Fibroblast of pulmonary artery (primary cell): ENCODE results near the gene KRTAP4-11.

Experiments
- DNase-seq: peaks from one replicate; pipeline ENCODE4 v3.0.0-alpha.2; 2010; ENCODE audit warnings: low read depth
- H3K4me3 ChIP-seq: replicated peaks from 2 replicates; pipeline ENCODE4 v1.5.1; 2011; ENCODE audit warnings: low read depth, mild to moderate bottlenecking, control low read depth, low read length, moderate library complexity
- TF ChIP-seq, protein P1 (sequence below): IDR thresholded peaks from 2 replicates; pipeline ENCODE4 v1.5.1; 2011; ENCODE audit warnings: mild to moderate bottlenecking, control low read depth, low read length, inconsistent platforms; ENCODE audit errors: missing control alignments

KRTAP4-11 gene

DNA sequence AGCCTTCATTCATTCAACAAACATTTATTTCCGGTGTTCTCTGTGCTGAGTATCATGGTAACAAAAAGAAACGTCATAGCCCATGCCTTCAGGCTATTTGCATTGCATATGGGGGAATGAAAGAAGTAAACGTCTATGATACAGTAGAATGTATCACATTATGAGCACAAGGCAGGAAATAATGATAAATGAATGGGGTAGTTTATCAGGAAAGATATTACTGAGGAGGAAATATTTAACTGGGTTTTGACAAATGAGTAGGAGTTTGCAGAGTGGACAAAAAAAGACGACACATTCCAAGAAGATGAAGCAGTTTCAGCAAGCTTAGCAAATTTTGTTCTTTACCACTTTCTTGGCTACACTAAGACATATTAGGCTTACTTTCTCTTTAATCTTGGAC lies 35.5 kb downstream of the KRTAP4-11 start:
- DNase-seq: no peak
- TF ChIP-seq, protein P1, sequence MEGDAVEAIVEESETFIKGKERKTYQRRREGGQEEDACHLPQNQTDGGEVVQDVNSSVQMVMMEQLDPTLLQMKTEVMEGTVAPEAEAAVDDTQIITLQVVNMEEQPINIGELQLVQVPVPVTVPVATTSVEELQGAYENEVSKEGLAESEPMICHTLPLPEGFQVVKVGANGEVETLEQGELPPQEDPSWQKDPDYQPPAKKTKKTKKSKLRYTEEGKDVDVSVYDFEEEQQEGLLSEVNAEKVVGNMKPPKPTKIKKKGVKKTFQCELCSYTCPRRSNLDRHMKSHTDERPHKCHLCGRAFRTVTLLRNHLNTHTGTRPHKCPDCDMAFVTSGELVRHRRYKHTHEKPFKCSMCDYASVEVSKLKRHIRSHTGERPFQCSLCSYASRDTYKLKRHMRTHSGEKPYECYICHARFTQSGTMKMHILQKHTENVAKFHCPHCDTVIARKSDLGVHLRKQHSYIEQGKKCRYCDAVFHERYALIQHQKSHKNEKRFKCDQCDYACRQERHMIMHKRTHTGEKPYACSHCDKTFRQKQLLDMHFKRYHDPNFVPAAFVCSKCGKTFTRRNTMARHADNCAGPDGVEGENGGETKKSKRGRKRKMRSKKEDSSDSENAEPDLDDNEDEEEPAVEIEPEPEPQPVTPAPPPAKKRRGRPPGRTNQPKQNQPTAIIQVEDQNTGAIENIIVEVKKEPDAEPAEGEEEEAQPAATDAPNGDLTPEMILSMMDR: no peak
- no peak overlapping the region for H3K4me3 ChIP-seq

DNA sequence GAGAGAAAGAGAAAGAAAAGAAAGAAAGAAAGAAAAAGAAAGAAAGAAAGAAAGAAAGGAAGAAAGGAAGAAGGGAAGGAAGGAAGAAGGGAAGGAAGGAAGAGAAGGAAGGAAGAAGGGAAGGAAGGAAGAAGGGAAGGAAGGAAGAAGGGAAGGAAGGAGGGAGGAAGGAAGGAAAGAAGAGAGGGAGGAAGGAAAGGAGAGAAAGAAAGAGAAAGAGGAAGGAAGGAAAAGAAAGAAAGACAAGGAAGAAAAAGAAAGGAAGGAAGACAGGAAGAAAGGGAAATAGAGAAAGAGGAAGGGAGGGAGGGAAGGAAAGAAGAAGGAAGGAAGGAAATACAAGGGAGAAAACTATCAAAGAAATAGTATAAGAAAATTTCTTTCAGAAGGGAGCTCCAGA lies 41.4 kb downstream of the KRTAP4-11 start:
- TF ChIP-seq, protein P1: no peak
- no peak overlapping the region for H3K4me3 ChIP-seq

DNA sequence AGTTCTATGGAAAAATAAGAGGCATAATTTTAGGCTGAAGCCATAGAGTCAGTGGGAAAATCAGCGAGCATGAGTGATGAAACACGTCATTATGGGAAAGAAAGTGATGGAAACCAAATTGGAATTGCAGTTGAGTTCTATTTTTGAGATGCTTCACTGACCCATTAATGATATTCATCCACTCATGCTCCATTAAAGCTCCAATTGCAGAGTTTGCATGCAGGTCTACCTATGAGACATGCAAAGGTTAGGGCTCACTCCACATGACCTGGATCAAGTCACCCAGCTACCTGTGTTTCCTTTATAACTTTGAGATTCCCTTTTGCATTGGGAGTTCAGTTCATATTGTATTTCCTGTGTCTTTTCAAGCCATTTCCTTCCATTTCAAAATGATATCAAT lies 44.5 kb downstream of the KRTAP4-11 start:
- H3K4me3 ChIP-seq: no peak overlapping the region
- TF ChIP-seq, protein P1: no peak
- DNase-seq: no peak

More for the DNA sequence above, 41.4 kb downstream of the KRTAP4-11 start:
- no peak for DNase-seq

DNA sequence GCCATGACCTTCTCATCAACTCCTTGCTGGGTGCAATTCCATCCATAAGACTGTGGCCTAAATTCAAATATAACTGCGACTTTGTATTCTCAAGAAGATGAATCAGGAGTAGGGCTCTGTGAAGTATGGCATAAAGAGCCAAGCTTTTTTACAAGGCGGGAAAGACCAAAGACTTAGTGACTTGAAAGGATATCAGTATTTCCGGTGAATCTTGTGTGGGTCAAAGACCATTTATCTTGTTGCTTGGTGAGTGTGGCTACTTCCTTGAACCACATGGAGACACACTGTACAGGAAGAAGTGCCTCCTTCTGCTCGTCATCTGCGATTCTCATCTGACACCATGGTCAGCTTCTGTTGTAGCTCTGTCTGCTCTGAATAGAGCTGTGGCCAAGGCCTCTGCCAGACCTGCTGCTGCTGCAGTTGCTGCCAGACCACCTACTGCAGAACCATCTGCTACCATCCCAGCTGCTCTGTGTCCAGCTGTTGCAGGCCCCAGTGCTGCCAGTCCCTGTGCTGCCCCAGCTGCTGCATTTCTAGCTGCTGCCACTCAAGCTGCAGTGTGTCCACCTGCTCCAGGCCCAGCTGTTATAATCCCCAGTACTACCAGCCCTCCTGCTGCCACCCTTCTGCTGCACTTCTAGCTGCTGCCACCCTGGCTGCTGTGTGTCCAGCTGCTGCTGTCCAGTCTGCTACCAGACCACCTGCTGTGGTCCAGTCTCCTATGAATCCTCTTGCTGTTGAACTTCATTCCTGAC lies 46.4 kb downstream of the KRTAP4-11 start:
- TF ChIP-seq, protein P1: no peak
- no peak for DNase-seq
- H3K4me3 ChIP-seq: no peak overlapping the region

DNA sequence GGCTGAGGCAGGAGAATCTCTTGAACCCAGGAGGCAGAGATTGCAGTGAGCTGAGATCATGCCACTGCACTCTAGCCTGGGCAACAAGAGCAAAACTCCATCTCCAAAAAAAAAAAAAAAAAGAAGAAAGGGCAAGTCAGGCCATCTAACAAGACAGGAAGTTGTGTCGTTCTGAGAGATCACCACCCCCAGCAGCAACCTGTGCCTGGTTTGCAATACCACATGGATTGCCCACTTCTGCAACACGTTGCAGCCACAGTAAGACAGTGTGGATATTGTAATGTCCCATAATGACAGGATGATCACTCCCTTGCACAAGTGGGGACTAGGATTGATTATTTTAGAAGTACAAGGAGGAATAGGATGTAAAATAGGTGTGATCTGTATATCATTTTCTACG lies 49.1 kb downstream of the KRTAP4-11 start:
- H3K4me3 ChIP-seq: no peak overlapping the region
- DNase-seq: no peak
- TF ChIP-seq, protein P1: no peak

DNA sequence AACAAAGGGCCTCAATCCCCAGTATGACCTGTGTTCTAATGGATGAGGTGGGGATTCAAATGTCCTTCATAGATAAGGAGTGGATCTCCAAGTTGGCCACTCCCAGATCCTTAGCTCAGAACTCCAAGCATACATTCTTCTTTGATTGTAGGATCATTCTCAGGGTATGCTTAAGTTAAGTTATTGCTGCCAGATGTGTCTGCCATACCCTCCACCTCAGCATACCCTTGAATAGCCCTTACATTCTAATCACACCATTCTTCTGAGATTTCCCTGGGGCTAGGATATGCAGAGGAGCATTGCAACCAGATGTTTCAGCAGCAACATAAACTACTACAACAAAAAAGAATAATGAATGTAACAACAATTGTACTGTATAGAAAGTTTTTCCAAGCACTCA lies 50.9 kb downstream of the KRTAP4-11 start:
- TF ChIP-seq, protein P1: no peak
- H3K4me3 ChIP-seq: no peak overlapping the region
- DNase-seq: no peak
